NCI-H1694 (cell line): Measurements from ENCODE around the gene PARN.
"Not testable (repeated sequence)": the region's sequence is repeated elsewhere in the genome, so short reads cannot be mapped to it uniquely, and the experiment has no call there.

Experiments
- DNase-seq: peaks from one replicate; lab custom pipeline; 2025; lab: John Stamatoyannopoulos, UW

Gene PARN

DNA sequence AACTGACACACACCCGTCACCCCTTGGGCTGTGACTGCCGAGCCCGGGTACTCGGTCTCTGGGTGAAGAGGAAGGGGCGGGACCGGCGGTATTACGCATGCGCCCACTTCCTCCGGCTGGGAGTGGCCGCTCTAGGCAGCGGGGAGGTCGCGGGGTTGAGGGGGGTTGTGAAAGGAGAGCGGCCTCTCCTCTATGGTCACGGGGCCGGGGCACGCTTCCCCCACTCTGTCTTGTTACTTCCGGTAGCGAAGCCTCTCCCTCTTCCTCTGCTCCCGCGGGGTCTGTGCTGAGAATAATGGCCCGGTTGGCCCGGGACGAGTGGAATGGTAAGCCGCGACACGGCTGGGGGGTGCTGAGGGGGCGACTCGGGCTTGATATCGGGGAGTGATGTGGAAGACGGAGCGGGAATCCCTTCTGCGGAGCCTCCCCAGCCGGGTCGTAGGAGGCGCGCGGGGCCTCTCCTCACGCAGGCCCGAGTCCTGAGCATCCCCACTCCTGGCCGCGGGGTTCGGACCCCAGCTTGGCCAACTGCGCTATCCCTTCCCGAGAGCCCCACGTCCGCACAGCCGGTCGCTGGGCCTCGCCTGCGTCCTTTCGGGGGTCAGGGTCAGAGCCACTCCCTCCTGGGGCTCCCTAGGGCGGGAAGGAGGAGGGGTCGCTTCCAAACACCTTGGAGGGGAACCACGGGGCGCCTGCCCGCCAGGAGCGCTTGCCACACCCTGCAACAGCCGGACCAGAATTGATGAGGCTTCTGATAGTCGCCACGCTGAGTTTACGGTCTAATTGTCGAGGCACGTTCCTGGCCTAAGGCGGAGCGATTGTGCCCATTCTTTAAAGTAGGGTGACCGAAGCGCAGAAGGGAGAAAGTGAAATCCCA lies 2.9 kb upstream of the PARN start, which contains the start of gene BFAR:
BFAR (plus strand) TSS at position 259 of the 877 bp plus-strand sequence. CDS start 11,396 bp downstream, outside the sequence.
- DNase-seq, result peak; percentile 96

- DNase-seq, result not testable (repeated sequence)
Observed at GRCh38 chr16:14630620-14631330, 715 bp upstream of the PARN start.

DNA sequence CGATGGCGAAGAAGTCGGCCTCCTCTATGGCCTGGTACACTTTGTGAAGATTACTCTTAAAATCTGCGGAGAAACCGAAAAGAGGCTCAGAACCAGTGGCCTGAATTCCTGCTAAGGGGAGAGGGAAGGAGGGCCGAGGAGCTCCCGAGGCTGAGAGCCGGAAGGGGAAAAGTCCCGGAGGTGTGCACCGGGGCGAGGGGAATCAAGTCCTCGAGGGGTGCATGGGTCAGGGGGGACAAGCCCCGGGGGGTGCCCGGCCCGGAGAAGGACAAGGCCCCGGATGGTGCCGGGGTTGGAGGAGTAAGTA lies 495 bp downstream of the PARN start:
- no peak for DNase-seq

GRCh38 chr16:14628806-14629611 lies 1.1 kb downstream of the PARN start:
- DNase-seq, result no peak

GRCh38 chr16:14627078-14627477 lies 3.0 kb downstream of the PARN start:
- DNase-seq, result no peak

- DNase-seq, result no peak
Observed at GRCh38 chr16:14618566-14618965, 11.5 kb downstream of the PARN start.

GRCh38 chr16:14616280-14616679 lies 13.8 kb downstream of the PARN start:
- no peak for DNase-seq

GRCh38 chr16:14613991-14614390 lies 16.1 kb downstream of the PARN start:
- DNase-seq, result no peak

GRCh38 chr16:14611660-14612059 lies 18.4 kb downstream of the PARN start:
- no peak for DNase-seq

DNA sequence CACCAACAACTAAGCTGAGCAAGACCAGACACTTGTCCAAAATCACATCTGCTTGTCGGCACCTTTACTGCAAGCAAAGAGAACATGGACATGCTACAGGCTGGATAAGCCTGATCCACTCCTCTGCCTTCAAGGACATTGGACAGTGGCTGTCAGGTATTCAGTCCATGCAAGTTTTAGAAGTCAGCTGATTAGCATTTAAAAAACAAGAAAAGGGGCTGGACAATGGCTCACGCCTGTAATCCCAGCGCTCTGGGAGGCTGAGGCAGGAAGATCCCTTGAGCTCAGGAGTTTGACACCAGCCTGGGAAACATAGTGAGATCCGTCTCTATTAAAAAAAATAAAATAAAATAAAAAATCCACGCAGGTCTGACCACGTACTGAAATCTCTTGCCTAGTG lies 20.3 kb downstream of the PARN start:
- no peak for DNase-seq

- no peak for DNase-seq
Observed at GRCh38 chr16:14608604-14609003, 21.5 kb downstream of the PARN start.

- no peak for DNase-seq
Observed at GRCh38 chr16:14608111-14608566, 21.9 kb downstream of the PARN start.

GRCh38 chr16:14606102-14606501 lies 24.0 kb downstream of the PARN start:
- DNase-seq, result no peak

- DNase-seq, result no peak
Observed at GRCh38 chr16:14602443-14602963, 27.6 kb downstream of the PARN start.

DNA sequence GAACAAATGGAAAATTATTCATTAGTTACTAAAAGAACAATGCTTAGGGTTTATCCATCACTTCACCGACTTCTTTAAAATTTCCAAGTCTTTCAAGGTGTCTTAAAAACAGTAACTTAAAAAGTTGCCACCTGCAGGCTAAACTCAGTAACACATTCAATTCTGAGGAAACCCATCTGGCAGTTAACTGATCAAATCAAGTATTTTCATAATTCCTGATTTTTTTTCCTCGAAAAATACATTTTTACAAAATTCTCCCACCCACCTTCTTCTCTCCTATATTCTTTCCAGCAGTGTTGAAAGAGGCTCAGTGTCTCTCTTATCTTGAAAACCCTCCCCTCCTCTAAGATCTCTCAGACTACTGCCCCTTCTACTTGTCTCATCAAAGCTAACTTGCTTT lies 29.9 kb downstream of the PARN start:
- no peak for DNase-seq

DNA sequence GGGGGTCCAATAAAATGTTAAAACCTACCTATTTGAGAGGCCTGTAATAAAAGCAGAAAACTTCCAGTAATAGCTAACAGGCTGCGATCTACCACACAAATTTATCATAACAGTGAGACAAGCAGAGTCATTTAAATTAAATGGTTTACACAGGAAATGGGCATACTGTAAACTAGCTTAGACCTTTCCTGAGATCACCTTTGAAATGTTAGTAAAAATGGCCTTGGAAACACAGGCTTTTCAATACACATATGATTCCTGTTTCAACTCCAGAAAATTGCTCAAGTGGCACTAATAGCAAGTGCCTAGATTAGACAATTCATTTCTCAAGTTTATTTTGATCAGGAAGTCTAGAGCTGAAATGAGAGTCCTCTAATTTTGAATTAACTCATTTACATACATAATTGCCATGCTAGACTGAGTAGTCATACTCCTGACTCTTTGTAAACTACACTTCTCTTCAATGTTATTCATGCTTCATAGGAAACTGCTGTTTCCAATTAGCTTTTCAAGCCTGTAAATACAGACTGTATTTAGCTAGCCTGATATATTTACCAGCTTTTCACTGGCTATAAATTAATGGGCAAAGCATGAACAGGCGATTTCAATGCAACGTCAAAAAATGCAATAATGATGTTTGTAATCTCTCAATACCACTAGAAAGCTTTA lies 43.3 kb downstream of the PARN start:
- DNase-seq, result no peak

DNA sequence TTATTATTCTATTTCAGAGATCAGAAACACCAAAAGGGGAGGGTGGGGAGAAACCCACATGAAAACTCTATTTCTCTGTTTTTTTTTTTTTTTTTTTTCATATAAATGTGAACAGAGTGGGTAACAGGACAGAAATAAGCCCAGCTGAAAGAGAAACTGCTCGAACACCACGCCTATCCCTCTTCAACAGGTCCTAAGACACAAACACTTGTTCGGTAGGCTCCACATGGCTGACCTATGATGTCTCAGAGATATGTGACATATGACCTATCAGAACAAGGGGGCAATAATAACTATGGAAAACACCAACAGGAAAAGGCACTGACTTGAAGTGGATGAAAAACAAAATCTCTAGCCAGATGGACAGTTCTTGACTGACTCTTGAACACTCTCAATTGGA lies 44.8 kb downstream of the PARN start:
- DNase-seq, result no peak

- DNase-seq, result not testable (repeated sequence)
Observed at GRCh38 chr16:14580926-14581325, 49.1 kb downstream of the PARN start.

DNA sequence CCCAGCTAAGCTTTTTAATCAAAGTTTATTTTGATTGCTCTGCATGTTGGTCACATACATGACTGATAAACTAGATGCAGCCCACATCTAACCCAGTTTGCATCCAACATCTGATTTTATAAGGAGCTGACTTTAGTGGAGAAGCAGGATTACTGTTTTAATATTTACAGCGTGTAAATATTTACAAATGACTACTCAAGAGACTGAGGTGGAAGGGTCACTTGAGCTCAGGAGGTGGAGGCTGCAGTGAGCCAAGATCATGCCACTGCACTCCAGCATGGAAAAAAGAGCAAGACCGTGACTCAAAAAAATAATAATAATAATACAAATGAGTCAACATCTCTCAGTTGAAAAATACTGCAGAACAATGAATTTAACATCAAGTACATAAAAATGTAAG lies 50.8 kb downstream of the PARN start:
- no peak for DNase-seq

DNA sequence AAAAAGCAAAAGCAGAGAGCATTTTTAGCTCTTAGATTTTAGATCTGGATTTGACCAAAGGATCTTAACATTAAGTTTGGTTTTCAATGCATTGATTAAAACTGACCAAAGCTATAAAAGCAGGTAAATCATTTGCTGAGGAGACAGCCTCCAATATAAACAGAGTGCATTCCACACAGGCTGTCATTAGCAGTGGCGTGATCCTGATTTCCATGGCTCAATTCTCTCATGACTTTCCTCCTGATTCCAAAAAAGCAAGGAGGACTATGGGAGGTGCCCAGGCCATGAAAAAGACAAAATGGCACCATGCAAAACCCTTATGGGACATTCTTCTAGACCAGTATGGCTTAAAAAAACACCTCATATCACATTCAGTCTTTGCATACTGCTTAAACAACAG lies 53.5 kb downstream of the PARN start:
- no peak for DNase-seq

GRCh38 chr16:14576069-14576468 lies 54.0 kb downstream of the PARN start:
- no peak for DNase-seq
